H1 (cell line): Measurements from ENCODE around the gene DCAF7. TPM values are rescaled to one million over a fixed set of nuclear protein-coding genes. Genes with fewer than 3 reads are reported as not detected.

Source experiments
- CTCF ChIA-PET: fragments of 300-600 bp; sonication (Branson Sonifier 250); formaldehyde crosslinking; loops from one replicate; lab custom pipeline; 2021; ENCODE audit not compliant: partially characterized antibody; lab: Charles Lee
- POLR2A ChIA-PET: fragments of 300-600 bp; sonication (Branson Sonifier 250); formaldehyde crosslinking; loops from one replicate; lab custom pipeline; 2021; ENCODE audit warnings: inconsistent platforms; ENCODE audit not compliant: partially characterized antibody; lab: Charles Lee
- DNase-seq, 2 experiments: peaks; one replicate each; pipeline versions ENCODE4 v3.0.0 to v3.0.0-alpha.2; 2010 to 2022; ENCODE audit warnings: low spot score in 2 of 2, low read depth in 1 of 2, mixed read lengths in 1 of 2
- FAIRE-seq: peaks from 2 replicates; lab custom pipeline; 2011; peaks lifted over from hg19 to GRCh38; lab: Jason Lieb, UNC
- H2AFZ ChIP-seq: 2 replicates; pipeline ENCODE4 v1.8.1; 2012; ENCODE audit warnings: low read length, inconsistent platforms
- H2AK5ac ChIP-seq: 2 replicates; pipeline ENCODE4 v1.6.1; 2013; ENCODE audit warnings: low read depth, low read length
- H2BK120ac ChIP-seq: replicated peaks from 2 replicates; pipeline ENCODE3; 2013; ENCODE audit warnings: low read depth, low read length, inconsistent platforms
- H2BK12ac ChIP-seq: 2 replicates; pipeline ENCODE4 v1.6.1; 2013; ENCODE audit warnings: low read depth, low read length
- H2BK15ac ChIP-seq: 2 replicates; pipeline ENCODE4 v1.6.1; 2013; ENCODE audit warnings: low read length
- H2BK20ac ChIP-seq: 2 replicates; pipeline ENCODE4 v1.6.1; 2013; ENCODE audit warnings: low read length
- H2BK5ac ChIP-seq: 2 replicates; pipeline ENCODE4 v1.6.1; 2013; ENCODE audit warnings: low read depth, low read length
- H3K14ac ChIP-seq: 2 replicates; pipeline ENCODE4 v1.6.1; 2013; ENCODE audit warnings: inconsistent platforms; ENCODE audit not compliant: insufficient read length
- H3K18ac ChIP-seq: 2 replicates; pipeline ENCODE4 v1.6.1; 2013; ENCODE audit warnings: low read length; ENCODE audit errors: extremely low read depth
- H3K23ac ChIP-seq: 2 replicates; pipeline ENCODE4 v1.6.1; 2013; ENCODE audit warnings: inconsistent platforms; ENCODE audit not compliant: insufficient read length
- H3K23me2 ChIP-seq: 2 replicates; pipeline ENCODE4 v1.6.1; 2013; ENCODE audit warnings: low read depth, low read length
- H3K27ac ChIP-seq: 2 replicates; pipeline ENCODE4 v1.6.1; 2011; ENCODE audit warnings: low read depth, low read length, inconsistent platforms
- H3K27me3 ChIP-seq, 4 experiments: replicated peaks in 1 of 4; 1 replicate in 1 of 4; 2 replicates in 3 of 4; pipeline versions ENCODE4 v1.6.1 to v1.8.1; 2011 to 2013; ENCODE audit warnings: low read length in 3 of 4, mild to moderate bottlenecking in 3 of 4, inconsistent platforms in 2 of 4, mixed read lengths in 2 of 4, moderate library complexity in 1 of 4; ENCODE audit not compliant: control insufficient read depth in 3 of 4, insufficient read depth in 3 of 4; ENCODE audit errors: extremely low read depth in 1 of 4
- H3K36me3 ChIP-seq, 4 experiments: 2 replicates each; pipeline versions ENCODE4 v1.6.1 to v1.8.1; 2011 to 2013; ENCODE audit warnings: mild to moderate bottlenecking in 4 of 4, low read length in 3 of 4, moderate library complexity in 2 of 4, control low read depth in 1 of 4, inconsistent platforms in 1 of 4; ENCODE audit not compliant: insufficient read depth in 4 of 4, control insufficient read depth in 2 of 4
- H3K4ac ChIP-seq: replicated peaks from 2 replicates; pipeline ENCODE3; 2013; ENCODE audit warnings: low read length, low read depth, mixed read lengths, inconsistent platforms; ENCODE audit not compliant: insufficient read length
- H3K4me1 ChIP-seq, 4 experiments: replicated peaks in 1 of 4; 1 replicate in 1 of 4; 2 replicates in 3 of 4; pipeline versions ENCODE4 v1.6.1 to v1.8.1; 2011 to 2013; ENCODE audit warnings: low read length in 3 of 4, inconsistent platforms in 2 of 4, mixed read lengths in 1 of 4; ENCODE audit not compliant: insufficient read depth in 4 of 4, control insufficient read depth in 3 of 4
- H3K4me2 ChIP-seq, 2 experiments: 2 replicates each; pipeline versions ENCODE4 v1.6.1 to v1.8.1; 2011 to 2013; ENCODE audit warnings: low read depth in 2 of 2, low read length in 2 of 2, control low read depth in 1 of 2, inconsistent platforms in 1 of 2, mild to moderate bottlenecking in 1 of 2; ENCODE audit not compliant: insufficient read depth in 1 of 2
- H3K4me3 ChIP-seq, 4 experiments: fragments of 200-600, 300-600 bp in 1 of 4; sonication (generic), shearing (Covaris generic), sonication (Bioruptor Twin) in 1 of 4; 2 replicates each; pipeline versions ENCODE4 v1.5.1 to v1.8.1; 2011 to 2016; ENCODE audit warnings: low read length in 4 of 4, low read depth in 3 of 4, control low read depth in 2 of 4, inconsistent platforms in 2 of 4, mild to moderate bottlenecking in 2 of 4, mixed read lengths in 1 of 4, moderate library complexity in 1 of 4; ENCODE audit not compliant: insufficient read depth in 2 of 4; ENCODE audit errors: extremely low read depth in 1 of 4
- H3K56ac ChIP-seq: replicated peaks from 2 replicates; pipeline ENCODE3; 2013; ENCODE audit warnings: low read depth, mild to moderate bottlenecking, mixed read lengths, low read length, inconsistent platforms; ENCODE audit not compliant: insufficient read length
- H3K79me1 ChIP-seq: 2 replicates; pipeline ENCODE4 v1.6.1; 2013; ENCODE audit warnings: low read depth, low read length, control low read depth
- H3K79me2 ChIP-seq, 2 experiments: 2 replicates each; pipeline versions ENCODE4 v1.6.1 to v1.8.1; 2012 to 2013; ENCODE audit warnings: low read length in 2 of 2, mild to moderate bottlenecking in 2 of 2, inconsistent platforms in 1 of 2; ENCODE audit not compliant: insufficient read depth in 2 of 2, control insufficient read depth in 1 of 2
- H3K9ac ChIP-seq, 4 experiments: replicated peaks in 1 of 4; 1 replicate in 1 of 4; 2 replicates in 3 of 4; pipeline versions ENCODE4 v1.6.1 to v1.8.1; 2011 to 2013; ENCODE audit warnings: low read depth in 3 of 4, low read length in 3 of 4, control low read depth in 2 of 4, mild to moderate bottlenecking in 2 of 4, moderate library complexity in 2 of 4, inconsistent platforms in 1 of 4; ENCODE audit errors: extremely low read depth in 1 of 4
- H3K9me3 ChIP-seq, 2 experiments: 2 replicates each; pipeline versions ENCODE4 v1.6.1 to v1.8.1; 2012 to 2013; ENCODE audit warnings: mild to moderate bottlenecking in 2 of 2, moderate library complexity in 2 of 2, control low read depth in 1 of 2, inconsistent platforms in 1 of 2, low read depth in 1 of 2, low read length in 1 of 2, mixed read lengths in 1 of 2; ENCODE audit not compliant: insufficient read depth in 2 of 2
- H4K20me1 ChIP-seq, 2 experiments: replicated peaks in 1 of 2; 2 replicates each; pipeline versions ENCODE3 to v1.8.1; 2011 to 2013; ENCODE audit warnings: inconsistent platforms in 2 of 2, low read length in 2 of 2, mild to moderate bottlenecking in 1 of 2; ENCODE audit not compliant: insufficient read depth in 2 of 2, control insufficient read depth in 1 of 2
- H4K5ac ChIP-seq: 2 replicates; pipeline ENCODE4 v1.6.1; 2013; ENCODE audit warnings: low read length, low read depth, mixed read lengths, inconsistent platforms; ENCODE audit not compliant: insufficient read length
- H4K8ac ChIP-seq: 2 replicates; pipeline ENCODE4 v1.8.0; 2013; ENCODE audit warnings: mild to moderate bottlenecking, moderate library complexity, low read length, inconsistent platforms; ENCODE audit not compliant: insufficient read depth; ENCODE audit errors: extremely low read depth
- H4K91ac ChIP-seq: replicated peaks from 2 replicates; pipeline ENCODE3; 2013; ENCODE audit warnings: low read length, mixed read lengths, inconsistent platforms; ENCODE audit not compliant: insufficient read length
- JUND ChIP-seq: IDR thresholded peaks from 2 replicates; pipeline ENCODE4 v1.6.1; 2011; ENCODE audit warnings: mild to moderate bottlenecking, improper control_type of control experiment, low read length
- NRF1 ChIP-seq: IDR thresholded peaks from 2 replicates; pipeline ENCODE4 v1.6.1; 2011; ENCODE audit warnings: mild to moderate bottlenecking, low read depth, low read length, improper control_type of control experiment
- POLR2A ChIP-seq, 2 experiments: IDR thresholded peaks; 1 replicate in 1 of 2; 2 replicates in 1 of 2; pipeline ENCODE4 v1.6.1; 2011; ENCODE audit warnings: low read depth in 2 of 2, low read length in 2 of 2, mild to moderate bottlenecking in 2 of 2; ENCODE audit errors: control extremely low read depth in 1 of 2
- SRF ChIP-seq: IDR thresholded peaks from 2 replicates; pipeline ENCODE4 v1.6.1; 2011; ENCODE audit warnings: mild to moderate bottlenecking, low read depth, low read length, moderate library complexity
- SUZ12 ChIP-seq: fragments of 200-600 bp; sonication (generic); IDR thresholded peaks from 2 replicates; pipeline ENCODE4 v1.6.1; 2012; ENCODE audit warnings: mild to moderate bottlenecking, inconsistent platforms, low read length, moderate library complexity, mixed read lengths
- WGBS, 2 experiments: shearing (Covaris generic) in 1 of 2; methylation state at CpG; one replicate each; pipeline versions ENCODE4 v1.1.6 to v1.1.7; 2013 to 2015; ENCODE audit warnings: low lambda C conversion rate in 2 of 2, mixed read lengths in 2 of 2, inconsistent platforms in 1 of 2, low coverage in 1 of 2, missing lambda C conversion rate in 1 of 2; ENCODE audit not compliant: insufficient replicate concordance in 2 of 2, insufficient coverage in 1 of 2, insufficient read length in 1 of 2; ENCODE audit errors: extremely low coverage in 1 of 2, missing lambda C conversion rate in 1 of 2; 5-methylcytosine and 5-hydroxymethylcytosine counted together
- polyA plus RNA-seq, 7 experiments: library from polyadenylated mRNA; depleted of rRNA in 3 of 7; stranded (reverse) in 5 of 7; unstranded in 2 of 7; fragments of >200 nt in 5 of 7; fragments of 200-250 nt in 2 of 7; gene quantifications; 1 replicate in 5 of 7; 2 replicates in 1 of 7; 4 replicates in 1 of 7; pipeline versions ENCODE4 v1.2.1 to v1.2.3, GENCODE V29; 2011 to 2013; ENCODE audit warnings: missing spikeins in 2 of 7, mixed read lengths in 2 of 7
- total RNA-seq: library from RNA; stranded (reverse); fragmentation: NEBNext Ultra II Directional; extraction: Animal tissue kit (Norgen Biotek cat#: 25700); gene quantifications from 2 replicates; pipeline ENCODE4 v1.2.1, GENCODE V29; 2021
- TF ChIP-seq, protein P1 (sequence below): IDR thresholded peaks from 2 replicates; pipeline ENCODE4 v1.6.1; 2011; ENCODE audit warnings: low read length, improper control_type of control experiment
- TF ChIP-seq, protein P2 (sequence below), 3 experiments: IDR thresholded peaks; 1 replicate in 2 of 3; 2 replicates in 1 of 3; pipeline versions ENCODE4 v1.5.1 to v1.6.1; 2011; ENCODE audit warnings: low read length in 3 of 3, mild to moderate bottlenecking in 3 of 3, inconsistent platforms in 2 of 3, low read depth in 1 of 3, moderate library complexity in 1 of 3; ENCODE audit not compliant: insufficient read depth in 1 of 3; ENCODE audit errors: control extremely low read depth in 1 of 3

The DCAF7 gene
- total and polyA plus RNA-seq, 2 of the 8 experiments (the other 6 are each of a cell fraction or from before 2014, with no cell fraction given) = 74.9 to 94.1 TPM

DNA sequence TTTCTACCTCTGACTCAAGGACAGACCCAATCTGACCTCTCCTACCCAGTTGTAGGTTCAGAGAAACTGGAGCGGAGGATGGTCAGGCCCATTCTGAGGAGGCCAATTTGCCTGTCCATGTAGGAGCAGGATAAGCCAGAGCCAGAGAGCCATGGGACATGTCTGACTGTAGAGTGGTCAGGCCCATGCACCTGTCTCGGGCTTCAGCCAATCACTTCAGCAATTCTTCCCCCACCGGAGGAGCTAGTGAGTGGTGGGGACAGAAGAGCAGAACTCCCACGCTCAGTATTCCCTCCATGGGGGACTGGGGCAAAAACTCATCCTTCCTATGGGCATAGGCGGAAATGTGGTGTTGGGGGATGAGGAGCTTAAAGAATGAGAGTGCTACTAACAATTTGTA is 14.3 kb downstream of the DCAF7 start:
- H2BK12ac ChIP-seq = no peak overlapping the region
- H3K79me1 ChIP-seq = peaks cover 8% of the 10 kb centered on the region
- TF ChIP-seq, protein P1, sequence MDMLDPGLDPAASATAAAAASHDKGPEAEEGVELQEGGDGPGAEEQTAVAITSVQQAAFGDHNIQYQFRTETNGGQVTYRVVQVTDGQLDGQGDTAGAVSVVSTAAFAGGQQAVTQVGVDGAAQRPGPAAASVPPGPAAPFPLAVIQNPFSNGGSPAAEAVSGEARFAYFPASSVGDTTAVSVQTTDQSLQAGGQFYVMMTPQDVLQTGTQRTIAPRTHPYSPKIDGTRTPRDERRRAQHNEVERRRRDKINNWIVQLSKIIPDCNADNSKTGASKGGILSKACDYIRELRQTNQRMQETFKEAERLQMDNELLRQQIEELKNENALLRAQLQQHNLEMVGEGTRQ = no peak
- TF ChIP-seq JUND (no peak), SUZ12 (no peak), NRF1 (no peak), SRF (no peak), POLR2A (IDR thresholded peaks at IDR 0.05; ENCODE audit: control extremely low read depth in 1 of 2, low read depth in 2 of 2, low read length in 2 of 2) (no peak)
- TF ChIP-seq, protein P2, sequence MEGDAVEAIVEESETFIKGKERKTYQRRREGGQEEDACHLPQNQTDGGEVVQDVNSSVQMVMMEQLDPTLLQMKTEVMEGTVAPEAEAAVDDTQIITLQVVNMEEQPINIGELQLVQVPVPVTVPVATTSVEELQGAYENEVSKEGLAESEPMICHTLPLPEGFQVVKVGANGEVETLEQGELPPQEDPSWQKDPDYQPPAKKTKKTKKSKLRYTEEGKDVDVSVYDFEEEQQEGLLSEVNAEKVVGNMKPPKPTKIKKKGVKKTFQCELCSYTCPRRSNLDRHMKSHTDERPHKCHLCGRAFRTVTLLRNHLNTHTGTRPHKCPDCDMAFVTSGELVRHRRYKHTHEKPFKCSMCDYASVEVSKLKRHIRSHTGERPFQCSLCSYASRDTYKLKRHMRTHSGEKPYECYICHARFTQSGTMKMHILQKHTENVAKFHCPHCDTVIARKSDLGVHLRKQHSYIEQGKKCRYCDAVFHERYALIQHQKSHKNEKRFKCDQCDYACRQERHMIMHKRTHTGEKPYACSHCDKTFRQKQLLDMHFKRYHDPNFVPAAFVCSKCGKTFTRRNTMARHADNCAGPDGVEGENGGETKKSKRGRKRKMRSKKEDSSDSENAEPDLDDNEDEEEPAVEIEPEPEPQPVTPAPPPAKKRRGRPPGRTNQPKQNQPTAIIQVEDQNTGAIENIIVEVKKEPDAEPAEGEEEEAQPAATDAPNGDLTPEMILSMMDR (IDR thresholded peaks at IDR 0.05; ENCODE audit: control extremely low read depth in 1 of 3, insufficient read depth in 1 of 3, low read depth in 1 of 3, low read length in 3 of 3) = peak in 1 of 3 experiments; percentile 19; a peak in 1 of 4 replicates
- H3K27ac ChIP-seq = no peak overlapping the region
- ChIA-PET POLR2A (interaction anchor here (1.3 kb wide), 1 partner anchor 14 kb away, joined by 5 read pairs; no protein-coding TSS in a partner anchor), CTCF (interaction anchor here (0.6 to 1.3 kb wide), 10 partner anchors 9 to 738 kb away, joined by 3 to 6 read pairs (median 4); no protein-coding TSS in a partner anchor)
- no peak overlapping the region for H4K91ac ChIP-seq
- H3K27me3 ChIP-seq = no peaks in the 10 kb centered on the region
- H2AK5ac ChIP-seq = no peak overlapping the region
- no peak overlapping the region for H3K14ac ChIP-seq
- H2BK5ac ChIP-seq = no peak overlapping the region
- H3K56ac ChIP-seq = no peak overlapping the region
- H2BK120ac ChIP-seq = no peak overlapping the region
- H2BK15ac ChIP-seq = no peak overlapping the region
- no peak overlapping the region for H2BK20ac ChIP-seq
- H4K8ac ChIP-seq = no peak overlapping the region
- no peak overlapping the region for H3K4ac ChIP-seq
- no peak overlapping the region for H3K18ac ChIP-seq
- no peak overlapping the region for H3K4me3 ChIP-seq
- 90% methylated on average over 5 of the region's 5 CpGs; no CpG with 5 or more reads in 1 of the 2 experiments for WGBS, 2 experiments
- no peaks in the 10 kb centered on the region for H3K23me2 ChIP-seq
- no peak overlapping the region for H4K5ac ChIP-seq
- no peaks in the 10 kb centered on the region for H3K9me3 ChIP-seq
- no peak for DNase-seq
- no peaks in the 10 kb centered on the region for H3K4me1 ChIP-seq
- H3K9ac ChIP-seq = no peak overlapping the region
- H2AFZ ChIP-seq = no peak overlapping the region
- no peak overlapping the region for H3K4me2 ChIP-seq
- FAIRE-seq = no peak
- peaks cover 0 to 69% of the 10 kb centered on the region in 2 experiments; a peak in 2 of 4 replicates for H3K79me2 ChIP-seq
- no peak overlapping the region for H3K23ac ChIP-seq
- H3K36me3 ChIP-seq = no peaks in the 10 kb centered on the region
- H4K20me1 ChIP-seq = peaks cover 4 to 7% of the 10 kb centered on the region in 2 experiments
